NCI-H510A (cell line): Measurements from ENCODE around the gene KMT2A.

ENCODE experiments used
- DNase-seq: peaks from one replicate; lab custom pipeline; 2025; lab: John Stamatoyannopoulos, UW

KMT2A gene

GRCh38 chr11:118488480-118489109 is 52.3 kb downstream of the KMT2A start:
- peak; percentile 12 for DNase-seq

GRCh38 chr11:118491041-118491440 is 54.7 kb downstream of the KMT2A start:
- DNase-seq: no peak

GRCh38 chr11:118497831-118498230 is 61.5 kb downstream of the KMT2A start:
- no peak for DNase-seq

GRCh38 chr11:118503216-118503615 is 66.9 kb downstream of the KMT2A start:
- DNase-seq: no peak

GRCh38 chr11:118511601-118512000 is 75.3 kb downstream of the KMT2A start:
- no peak for DNase-seq

GRCh38 chr11:118514103-118514502 is 77.8 kb downstream of the KMT2A start:
- no peak for DNase-seq

GRCh38 chr11:118519549-118519948 is 83.3 kb downstream of the KMT2A start:
- DNase-seq: no peak

- DNase-seq: no peak
These were observed 85.6 kb downstream of the KMT2A start for GRCh38 chr11:118521892-118522311.

GRCh38 chr11:118522571-118523072 is 86.3 kb downstream of the KMT2A start:
- no peak for DNase-seq

GRCh38 chr11:118524356-118524755 is 88.1 kb downstream of the KMT2A start:
- no peak for DNase-seq

- no peak for DNase-seq
These were observed 88.6 kb downstream of the KMT2A start for GRCh38 chr11:118524757-118525470.

GRCh38 chr11:118526688-118527087 is 90.4 kb downstream of the KMT2A start:
- no peak for DNase-seq

GRCh38 chr11:118527109-118527508 is 90.8 kb downstream of the KMT2A start, which contains the start of gene TTC36:
TSS of gene TTC36 (plus strand) at chr11:118527474. CDS start at chr11:118527495, 21 bp downstream.
- no peak for DNase-seq

GRCh38 chr11:118528511-118528910 is 92.2 kb downstream of the KMT2A start:
- DNase-seq: no peak

GRCh38 chr11:118529584-118530175 is 93.4 kb downstream of the KMT2A start:
- DNase-seq: no peak

- DNase-seq: no peak
These were observed 93.9 kb downstream of the KMT2A start for GRCh38 chr11:118530180-118530682.

GRCh38 chr11:118530683-118531596 is 94.6 kb downstream of the KMT2A start, which contains the start of gene TMEM25:
TSS of gene TMEM25 (plus strand) at chr11:118531192. CDS start at chr11:118531802, 610 bp downstream.
- peak; percentile 38 for DNase-seq

GRCh38 chr11:118531597-118532084 is 95.3 kb downstream of the KMT2A start:
- DNase-seq: no peak

- no peak for DNase-seq
These were observed 95.8 kb downstream of the KMT2A start for GRCh38 chr11:118532091-118532490.

- no peak for DNase-seq
These were observed 96.8 kb downstream of the KMT2A start for GRCh38 chr11:118532852-118533768.
